HG02623 (cell line): ENCODE data around the gene C1QTNF7.

Experiments used
- ATAC-seq: cut with Tn5 transposase; IDR thresholded peaks from one replicate; pipeline ENCODE4 v1.9.1; 2021; ENCODE audit warnings: moderate library complexity; ENCODE audit not compliant: unreplicated experiment

C1QTNF7 gene

DNA sequence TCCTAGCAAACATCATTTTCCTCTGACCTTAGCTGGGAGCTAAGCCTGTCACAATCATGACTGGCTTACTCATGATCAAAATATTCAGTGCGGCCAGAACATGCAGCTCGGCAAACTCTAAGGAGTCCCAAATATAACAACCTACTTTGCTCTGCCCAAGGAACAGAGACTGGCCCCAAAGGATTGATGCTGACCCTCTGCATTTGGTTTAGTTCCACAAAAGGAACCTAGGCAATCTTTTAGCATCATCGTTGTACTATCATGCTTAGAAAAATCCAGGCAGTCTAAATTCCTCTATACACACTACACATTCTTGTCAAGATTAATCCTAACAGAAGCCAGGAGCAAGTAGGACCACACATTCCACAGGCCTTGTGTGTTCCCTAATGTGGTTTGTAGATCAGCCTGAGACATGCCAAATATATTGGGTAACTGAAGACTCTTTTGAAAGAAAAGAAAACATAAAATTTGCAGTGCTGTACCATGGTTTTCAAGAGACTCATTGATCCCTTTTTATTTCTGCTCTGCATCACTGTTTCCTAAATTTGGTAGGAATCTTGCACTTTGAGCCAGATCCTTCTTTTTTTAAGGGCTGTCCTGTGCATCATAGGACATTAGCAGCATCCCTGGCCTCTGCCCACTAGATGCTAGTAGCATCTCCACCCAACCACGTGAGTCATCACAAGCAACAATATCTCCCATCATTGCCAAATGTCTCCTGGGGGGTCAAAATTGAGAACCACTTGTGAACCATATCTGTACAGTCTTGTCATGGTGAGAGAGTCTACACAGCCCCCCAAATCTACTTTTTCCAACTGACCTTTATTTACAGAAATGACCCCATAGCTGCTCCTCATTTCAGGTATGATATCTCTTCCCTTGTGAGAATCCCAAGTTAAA lies 24.3 kb downstream of the C1QTNF7 start:
- no peak for ATAC-seq

DNA sequence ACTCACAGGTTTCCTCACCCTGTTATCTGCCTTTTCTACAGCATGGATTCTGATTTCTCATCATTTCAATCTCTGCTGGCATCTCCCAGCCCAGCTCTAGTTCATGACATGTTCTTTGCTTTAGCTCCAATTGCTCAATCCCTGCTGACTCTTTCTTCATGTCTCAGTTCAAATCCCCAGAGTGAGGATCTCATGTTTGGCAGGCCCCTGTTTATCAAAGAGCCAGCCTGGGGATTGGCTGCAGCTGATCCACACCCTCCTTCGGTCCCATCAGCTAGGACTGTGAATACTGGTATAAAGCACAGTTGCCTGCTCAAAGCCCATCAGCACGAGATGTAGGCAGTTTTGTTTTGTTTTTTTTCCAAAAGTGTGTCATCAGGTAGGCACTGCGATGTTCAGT lies 27.5 kb downstream of the C1QTNF7 start:
- no peak for ATAC-seq

GRCh38 chr4:15457406-15458201 lies 29.8 kb downstream of the C1QTNF7 start:
- ATAC-seq: peak; percentile 97

DNA sequence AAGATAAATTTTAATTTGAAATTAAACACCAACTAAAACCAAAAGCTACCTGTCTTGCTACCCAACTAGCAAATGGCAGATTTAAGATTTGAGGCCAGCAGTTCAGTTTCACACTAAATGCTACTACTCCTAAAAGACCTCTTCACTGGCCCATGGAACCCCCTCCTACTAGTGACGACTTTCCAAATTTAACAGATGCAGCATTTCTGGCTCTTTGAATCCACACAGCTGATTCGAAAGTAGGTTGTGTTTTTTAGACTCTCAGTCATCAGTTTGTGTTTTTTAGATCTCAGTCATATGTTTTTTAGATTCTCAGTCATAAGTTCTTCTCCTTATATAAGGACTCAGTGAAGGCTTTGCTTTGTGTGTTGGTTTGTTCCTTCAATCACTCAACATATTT lies 30.8 kb downstream of the C1QTNF7 start:
- ATAC-seq: no peak

- no peak for ATAC-seq
These were observed 31.9 kb downstream of the C1QTNF7 start for GRCh38 chr4:15459706-15460105.

GRCh38 chr4:15466596-15466995 lies 38.8 kb downstream of the C1QTNF7 start:
- ATAC-seq: no peak

DNA sequence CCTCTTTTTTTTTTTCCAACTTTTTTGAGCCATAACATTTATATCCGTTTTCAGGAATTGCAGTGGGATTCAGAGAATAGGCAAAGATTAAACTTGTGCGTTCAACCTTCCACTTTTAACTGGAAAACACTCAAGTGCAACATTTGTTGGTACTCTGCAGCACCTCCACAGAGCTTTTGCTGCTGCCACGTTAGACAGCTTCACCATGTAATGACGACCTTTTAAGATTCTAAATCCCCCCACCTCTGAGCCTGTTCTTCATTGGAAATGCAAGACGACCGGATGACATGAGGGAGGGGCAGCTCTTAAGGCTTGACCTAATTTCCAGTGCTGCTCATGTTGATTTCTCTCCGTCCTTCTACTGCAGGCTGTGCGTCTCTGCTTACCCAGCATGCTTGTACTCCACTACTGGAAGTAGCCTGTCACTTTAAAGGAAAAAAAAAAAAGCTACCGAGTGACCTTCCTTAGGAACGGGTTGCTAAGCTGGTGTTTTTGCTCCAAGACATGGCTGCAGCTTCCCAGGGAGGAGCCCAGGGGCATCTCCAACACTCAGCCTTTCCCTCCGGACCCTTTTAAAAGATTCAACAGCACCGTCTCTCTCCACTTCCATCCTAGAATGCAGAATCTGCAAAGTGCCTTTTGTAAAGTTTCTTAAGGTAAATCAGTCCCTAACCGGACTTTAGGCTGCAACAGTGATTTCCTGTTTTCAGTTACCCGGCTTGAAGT lies 41.7 kb downstream of the C1QTNF7 start, which contains the start of gene CC2D2A:
TSS of gene CC2D2A (plus strand) at position 481 of the 726 bp plus-strand sequence. CDS start 6,051 bp downstream, outside the sequence.
- ATAC-seq: no peak

DNA sequence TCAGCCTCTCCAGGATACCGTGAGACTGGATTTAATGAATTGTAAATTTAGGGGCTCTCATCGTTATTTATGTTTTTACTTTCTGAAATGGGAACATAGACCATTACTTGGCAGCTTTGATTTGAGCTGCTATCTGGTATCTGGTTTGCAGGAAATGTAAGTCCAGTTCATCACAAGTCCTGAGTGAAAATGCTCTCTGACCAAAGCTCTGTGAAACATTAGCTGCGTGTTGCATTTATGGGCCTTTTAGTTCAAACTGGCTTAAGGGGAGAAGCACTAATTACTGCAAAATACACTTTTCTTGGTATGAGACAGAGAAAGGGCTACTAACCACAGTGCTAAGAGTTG lies 42.3 kb downstream of the C1QTNF7 start:
- ATAC-seq: no peak

- ATAC-seq: no peak
These were observed 48.6 kb downstream of the C1QTNF7 start for GRCh38 chr4:15476396-15476795.

- no peak for ATAC-seq
These were observed 50.9 kb downstream of the C1QTNF7 start for GRCh38 chr4:15478724-15479088.

DNA sequence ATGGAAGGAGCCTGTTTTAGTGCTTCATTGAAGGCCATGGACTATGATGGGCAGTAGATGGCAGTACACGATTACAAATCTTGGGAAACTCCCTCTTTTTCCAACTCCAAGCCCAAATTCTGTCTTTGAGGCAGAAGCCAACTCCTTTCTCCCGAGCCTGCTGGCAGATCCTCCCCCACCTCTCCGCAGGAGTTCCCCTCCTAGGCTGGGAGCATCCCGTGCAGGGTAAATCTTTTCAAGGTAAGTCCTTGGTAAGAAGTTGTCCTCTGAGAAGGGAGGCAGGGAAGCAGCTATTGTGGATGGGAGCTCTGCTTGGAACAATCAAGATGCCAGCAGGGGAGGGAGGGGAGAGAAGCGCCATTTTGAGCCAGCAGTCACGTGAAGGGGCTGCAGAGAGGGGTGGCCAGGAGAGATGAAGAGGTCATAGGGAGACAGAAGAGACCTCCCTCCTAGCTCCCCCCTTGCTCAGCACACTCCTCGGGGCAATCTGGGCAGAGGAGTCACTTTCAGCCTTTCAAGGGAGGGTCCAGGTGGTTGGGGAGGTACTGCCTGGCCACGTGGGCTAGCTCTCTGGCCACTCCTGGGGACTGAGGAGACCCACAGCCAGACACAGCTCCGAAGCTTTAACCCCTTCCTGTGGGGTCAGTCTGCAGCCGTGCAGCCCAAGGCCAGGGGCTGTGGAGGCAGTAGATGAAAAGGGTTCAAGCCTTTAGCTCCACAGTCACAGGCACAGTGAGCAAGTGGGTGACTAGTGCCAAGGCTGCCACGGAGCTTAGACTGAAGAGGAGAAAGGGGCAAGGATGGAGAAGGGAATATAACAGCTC lies 51.5 kb downstream of the C1QTNF7 start:
- no peak for ATAC-seq

- ATAC-seq: no peak
These were observed 52.0 kb downstream of the C1QTNF7 start for GRCh38 chr4:15479913-15480185.

DNA sequence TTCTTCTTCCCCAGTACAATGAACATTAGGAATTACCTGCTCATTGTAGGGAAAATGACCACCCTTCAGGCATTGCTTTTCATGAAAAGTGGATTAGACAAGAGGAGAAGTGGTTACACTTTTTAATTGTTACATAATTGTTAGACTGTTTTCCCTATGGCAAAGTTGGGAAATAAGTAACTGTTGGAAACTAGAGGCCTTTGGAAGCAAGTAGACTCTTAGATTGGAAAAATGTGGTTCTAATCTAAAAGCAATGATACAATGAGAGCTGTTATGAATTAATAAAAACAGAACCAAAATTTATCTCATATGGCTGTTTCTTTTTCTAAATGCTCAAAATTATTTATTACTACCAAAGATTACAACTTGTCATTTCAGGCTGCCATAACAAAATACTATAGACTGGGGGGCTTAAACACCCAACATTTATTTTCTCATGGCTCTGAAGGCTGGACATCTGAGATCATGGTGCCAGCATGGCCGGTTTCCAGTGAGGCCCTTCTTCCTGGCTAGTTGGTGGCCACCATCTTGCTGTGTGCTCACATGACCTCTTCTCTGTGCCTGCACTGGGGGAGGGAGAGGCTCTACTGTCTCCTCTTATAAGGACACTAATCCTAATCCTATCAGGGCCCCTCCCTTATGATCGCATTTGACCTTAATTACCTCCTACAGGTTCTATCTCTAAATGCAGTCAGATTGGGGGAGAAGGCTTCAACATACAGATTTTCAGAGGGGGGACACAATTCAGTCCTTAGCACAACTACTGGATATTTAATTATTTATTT lies 54.3 kb downstream of the C1QTNF7 start:
- ATAC-seq: no peak

GRCh38 chr4:15482842-15483241 lies 55.0 kb downstream of the C1QTNF7 start:
- no peak for ATAC-seq

DNA sequence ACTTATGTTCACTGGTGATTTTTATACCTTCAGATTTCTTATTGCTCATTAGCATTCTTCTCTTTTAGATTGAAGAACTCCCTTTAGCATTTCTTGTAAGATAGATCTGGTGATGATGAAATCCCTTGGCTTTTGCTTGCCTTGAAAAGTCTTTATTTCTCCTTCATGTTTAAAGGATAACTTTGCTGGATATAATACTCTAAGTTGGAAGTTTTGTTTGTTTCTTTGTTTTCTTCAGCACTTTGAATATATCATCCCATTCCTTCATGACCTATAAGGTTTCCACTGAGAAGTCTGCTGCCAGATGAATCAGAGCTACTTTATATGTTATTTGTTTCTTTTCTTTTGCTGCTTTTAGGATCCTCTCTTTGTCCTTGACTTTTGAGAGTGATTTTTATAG lies 60.3 kb downstream of the C1QTNF7 start:
- ATAC-seq: no peak

GRCh38 chr4:15488658-15489470 lies 61.0 kb downstream of the C1QTNF7 start:
- no peak for ATAC-seq

GRCh38 chr4:15489551-15489950 lies 61.7 kb downstream of the C1QTNF7 start:
- no peak for ATAC-seq

- no peak for ATAC-seq
These were observed 65.6 kb downstream of the C1QTNF7 start for GRCh38 chr4:15493411-15493810.

DNA sequence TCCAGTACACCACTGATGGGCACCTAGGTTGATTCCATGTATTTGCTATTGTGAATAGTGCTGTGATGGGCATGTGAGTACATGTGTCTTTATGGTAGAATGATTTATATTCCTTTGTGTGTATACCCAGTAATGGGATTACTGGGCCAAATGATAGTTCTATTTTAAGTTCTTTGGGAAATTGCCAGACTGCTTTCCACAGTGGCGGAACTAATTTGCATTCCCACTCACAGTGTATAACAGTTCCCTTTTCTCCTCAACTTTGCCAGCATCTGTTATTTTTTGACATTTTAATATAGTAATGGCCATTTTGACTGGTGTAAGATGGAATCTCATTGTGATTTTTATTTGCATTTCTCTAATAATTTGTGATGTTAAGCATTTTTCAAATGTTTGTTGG lies 67.8 kb downstream of the C1QTNF7 start:
- ATAC-seq: no peak
